ENCODE measurements around the gene CDH2.

Gene CDH2

DNA sequence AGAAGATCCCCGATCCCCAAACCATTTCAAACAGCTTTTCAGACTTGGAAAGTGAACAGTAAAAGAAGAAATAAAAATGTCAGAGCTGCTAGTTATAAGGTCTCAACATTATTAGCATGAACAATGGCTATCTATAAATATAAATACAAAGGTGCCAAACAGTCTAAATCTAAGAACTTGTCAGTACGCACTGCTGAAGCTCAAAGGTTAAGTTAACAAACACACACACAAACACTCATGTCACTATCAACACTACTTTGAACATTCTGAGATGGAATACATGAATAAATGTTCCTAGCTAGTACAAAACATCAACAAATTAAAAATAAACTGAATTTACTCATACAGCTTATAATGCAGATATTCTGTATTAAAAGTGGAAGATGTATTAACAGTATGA, 108.7 kb downstream of the CDH2 start:
- peaks cover 2% of the 10 kb centered on the region; the same call in 1 of the 2 replicates for H3K4me1 ChIP-seq (ENCODE audit: control insufficient read depth, insufficient read depth, low read length)
- no peak overlapping the region for H3K4me3 ChIP-seq (ENCODE audit: low read length)
- no CpG with 5 or more reads among the region's 2 CpGs for WGBS (ENCODE audit: insufficient coverage, insufficient read length)
- no peaks in the 10 kb centered on the region for H3K27me3 ChIP-seq (ENCODE audit: control insufficient read depth, insufficient read depth, low read length)
- H3K36me3 ChIP-seq (ENCODE audit: control insufficient read depth, insufficient read depth, low read length): no peaks in the 10 kb centered on the region
- H3K9me3 ChIP-seq (ENCODE audit: control insufficient read depth, insufficient read depth, low read length): no peaks in the 10 kb centered on the region
- DNase-seq (ENCODE audit: low read depth, low spot score): no peak
- H3K27ac ChIP-seq (ENCODE audit: low read length): no peak overlapping the region

DNA sequence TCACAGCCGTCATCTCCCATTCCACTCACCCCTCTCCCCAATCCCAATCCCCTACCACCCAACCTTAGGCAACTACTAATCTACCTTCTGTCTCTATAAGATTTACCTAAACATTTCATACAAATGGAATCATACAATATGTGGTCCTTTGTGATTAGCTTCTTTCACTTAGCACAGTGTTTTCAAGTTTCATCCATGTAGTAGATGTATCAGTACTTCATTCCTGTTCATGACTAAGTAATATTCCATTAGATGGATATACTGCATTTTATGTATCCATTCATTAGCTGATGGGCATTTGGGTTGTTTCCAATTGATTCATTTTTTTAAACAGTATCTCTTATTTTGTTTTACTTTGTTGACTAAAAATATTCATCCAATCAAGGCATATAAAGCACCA, 109.6 kb downstream of the CDH2 start:
- Histone ChIP-seq H3K9me3 (ENCODE audit: control insufficient read depth, insufficient read depth, low read length) (no peaks in the 10 kb centered on the region), H3K27me3 (ENCODE audit: control insufficient read depth, insufficient read depth, low read length) (no peaks in the 10 kb centered on the region), H3K27ac (ENCODE audit: low read length) (no peak overlapping the region), H3K4me3 (ENCODE audit: low read length) (no peak overlapping the region), H3K36me3 (ENCODE audit: control insufficient read depth, insufficient read depth, low read length) (no peaks in the 10 kb centered on the region), H3K4me1 (ENCODE audit: control insufficient read depth, insufficient read depth, low read length) (peaks cover 3% of the 10 kb centered on the region; the same call in 1 of the 2 replicates)
- no peak for DNase-seq (ENCODE audit: low read depth, low spot score)
- 100% methylated on average over 1 of the region's 1 CpG for WGBS (ENCODE audit: insufficient coverage, insufficient read length)

DNA sequence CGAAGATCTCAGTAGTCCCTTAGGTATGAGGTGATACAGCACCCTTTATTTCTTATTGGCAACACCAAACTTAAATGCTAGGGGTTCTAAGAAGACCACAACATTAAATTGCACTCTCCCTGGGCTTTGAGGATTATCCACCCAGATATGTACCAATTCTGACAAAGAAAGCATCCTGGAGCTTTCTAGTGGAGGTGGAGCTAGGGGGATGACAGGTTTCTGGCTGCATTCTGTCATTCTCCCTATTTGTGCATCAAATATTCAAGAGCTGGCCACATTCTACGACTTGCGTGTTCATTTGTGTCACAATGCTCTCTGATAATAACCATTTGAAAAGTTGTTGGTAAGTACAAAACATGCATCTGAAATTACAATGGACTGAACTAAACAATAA, 111.1 kb downstream of the CDH2 start:
- H3K36me3 ChIP-seq (ENCODE audit: control insufficient read depth, insufficient read depth, low read length): no peaks in the 10 kb centered on the region
- no peak for DNase-seq (ENCODE audit: low read depth, low spot score)
- no peaks in the 10 kb centered on the region for H3K9me3 ChIP-seq (ENCODE audit: control insufficient read depth, insufficient read depth, low read length)
- H3K27me3 ChIP-seq (ENCODE audit: control insufficient read depth, insufficient read depth, low read length): no peaks in the 10 kb centered on the region
- H3K4me3 ChIP-seq (ENCODE audit: low read length): no peak overlapping the region
- H3K4me1 ChIP-seq (ENCODE audit: control insufficient read depth, insufficient read depth, low read length): peaks cover 2% of the 10 kb centered on the region; the same call in 1 of the 2 replicates
- WGBS (ENCODE audit: insufficient coverage, insufficient read length): no CpG with 5 or more reads among the region's 3 CpGs
- no peak overlapping the region for H3K27ac ChIP-seq (ENCODE audit: low read length)

DNA sequence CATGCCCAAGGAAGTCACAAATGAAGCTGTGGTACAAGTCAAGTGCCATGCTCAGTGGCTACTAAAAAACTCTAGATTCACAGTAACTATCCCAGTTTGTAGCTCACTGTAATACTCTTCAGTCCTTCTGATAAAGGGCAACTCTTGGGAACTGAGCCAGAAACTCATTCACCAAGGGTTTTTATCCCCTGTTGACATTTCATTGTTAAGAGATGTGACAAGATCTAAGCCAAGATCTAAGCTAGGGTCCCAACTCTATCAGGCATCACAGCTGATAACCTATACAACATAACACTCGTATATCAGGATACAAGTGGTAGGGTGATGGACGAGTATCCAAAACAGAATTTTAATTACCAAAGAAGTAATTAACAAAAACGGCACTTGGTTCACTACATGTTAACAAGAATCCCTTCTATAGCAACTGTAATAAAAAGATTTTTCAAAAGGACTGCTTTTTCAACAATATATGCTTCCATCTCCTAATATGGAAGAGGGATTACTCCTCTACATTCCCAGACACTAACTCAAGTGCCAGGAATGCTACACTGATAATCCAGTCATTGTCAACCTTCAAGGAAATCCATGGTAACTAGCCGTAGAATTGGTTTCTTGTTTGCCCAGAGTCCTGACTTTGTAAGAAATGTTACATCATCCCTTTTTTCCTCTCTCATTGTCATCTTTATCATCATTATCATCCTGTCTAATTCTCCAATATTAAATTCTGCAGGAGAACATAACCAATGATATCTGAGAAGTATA, 111.7 kb downstream of the CDH2 start:
- Histone ChIP-seq H3K36me3 (ENCODE audit: control insufficient read depth, insufficient read depth, low read length) (no peaks in the 10 kb centered on the region), H3K27ac (ENCODE audit: low read length) (no peak overlapping the region), H3K9me3 (ENCODE audit: control insufficient read depth, insufficient read depth, low read length) (no peaks in the 10 kb centered on the region), H3K27me3 (ENCODE audit: control insufficient read depth, insufficient read depth, low read length) (no peaks in the 10 kb centered on the region), H3K4me1 (ENCODE audit: control insufficient read depth, insufficient read depth, low read length) (peaks cover 2% of the 10 kb centered on the region; the same call in 1 of the 2 replicates), H3K4me3 (ENCODE audit: low read length) (no peak overlapping the region)
- DNase-seq (ENCODE audit: low read depth, low spot score): no peak
- WGBS (ENCODE audit: insufficient coverage, insufficient read length): no CpG with 5 or more reads among the region's 4 CpGs

DNA sequence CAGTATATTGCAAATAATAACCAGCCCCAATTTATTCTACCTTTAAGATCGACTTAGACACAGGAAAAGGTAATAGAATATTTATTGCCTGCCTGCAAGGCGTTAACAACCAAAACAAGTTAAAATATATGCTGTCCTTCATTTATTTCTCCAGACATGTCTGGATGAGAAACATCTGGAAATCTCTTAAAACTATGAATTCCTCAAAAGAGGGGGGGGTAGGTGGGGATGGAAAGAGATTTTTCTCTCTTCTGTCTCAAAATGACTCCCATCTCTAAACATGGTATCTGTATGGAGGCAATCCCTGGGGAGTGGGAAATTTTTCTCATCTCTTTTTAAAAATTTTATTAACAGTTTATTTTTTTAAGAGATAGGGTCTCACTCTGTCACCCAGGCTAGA, 113.0 kb downstream of the CDH2 start:
- Histone ChIP-seq H3K36me3 (ENCODE audit: control insufficient read depth, insufficient read depth, low read length) (no peaks in the 10 kb centered on the region), H3K27me3 (ENCODE audit: control insufficient read depth, insufficient read depth, low read length) (no peaks in the 10 kb centered on the region), H3K27ac (ENCODE audit: low read length) (no peak overlapping the region), H3K4me3 (ENCODE audit: low read length) (no peak overlapping the region), H3K9me3 (ENCODE audit: control insufficient read depth, insufficient read depth, low read length) (no peaks in the 10 kb centered on the region), H3K4me1 (ENCODE audit: control insufficient read depth, insufficient read depth, low read length) (peaks cover 2% of the 10 kb centered on the region; the same call in 1 of the 2 replicates)
- DNase-seq (ENCODE audit: low read depth, low spot score): no peak
- no CpG with 5 or more reads among the region's 2 CpGs for WGBS (ENCODE audit: insufficient coverage, insufficient read length)

DNA sequence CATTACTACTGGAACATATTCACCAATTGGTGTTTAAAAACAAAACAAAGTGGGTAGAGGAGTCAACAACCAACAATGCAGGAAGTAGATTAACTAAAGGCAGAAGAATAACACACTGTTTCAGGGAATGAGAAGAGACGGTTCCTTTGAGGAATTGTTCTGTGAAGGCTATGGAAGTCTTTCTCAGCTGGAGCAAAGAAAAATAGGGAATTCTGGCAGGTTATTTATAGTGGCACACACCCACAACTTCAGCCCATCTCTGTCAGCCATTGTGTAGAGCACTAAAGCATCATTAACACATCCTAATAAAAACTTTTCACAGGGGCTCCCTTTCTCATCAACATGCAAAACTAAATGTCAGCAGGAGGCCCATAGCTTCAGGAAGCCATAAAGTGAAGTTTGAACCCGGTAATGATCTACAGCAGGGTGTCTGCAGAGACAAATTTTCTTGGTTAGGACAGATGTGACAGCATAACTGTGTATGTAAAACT, 113.6 kb downstream of the CDH2 start:
- no peak for DNase-seq (ENCODE audit: low read depth, low spot score)
- H3K27ac ChIP-seq (ENCODE audit: low read length): no peak overlapping the region
- H3K36me3 ChIP-seq (ENCODE audit: control insufficient read depth, insufficient read depth, low read length): no peaks in the 10 kb centered on the region
- H3K4me3 ChIP-seq (ENCODE audit: low read length): no peak overlapping the region
- peaks cover 2% of the 10 kb centered on the region; the same call in 1 of the 2 replicates for H3K4me1 ChIP-seq (ENCODE audit: control insufficient read depth, insufficient read depth, low read length)
- no peaks in the 10 kb centered on the region for H3K9me3 ChIP-seq (ENCODE audit: control insufficient read depth, insufficient read depth, low read length)
- H3K27me3 ChIP-seq (ENCODE audit: control insufficient read depth, insufficient read depth, low read length): no peaks in the 10 kb centered on the region
- no CpG with 5 or more reads among the region's 2 CpGs for WGBS (ENCODE audit: insufficient coverage, insufficient read length)

DNA sequence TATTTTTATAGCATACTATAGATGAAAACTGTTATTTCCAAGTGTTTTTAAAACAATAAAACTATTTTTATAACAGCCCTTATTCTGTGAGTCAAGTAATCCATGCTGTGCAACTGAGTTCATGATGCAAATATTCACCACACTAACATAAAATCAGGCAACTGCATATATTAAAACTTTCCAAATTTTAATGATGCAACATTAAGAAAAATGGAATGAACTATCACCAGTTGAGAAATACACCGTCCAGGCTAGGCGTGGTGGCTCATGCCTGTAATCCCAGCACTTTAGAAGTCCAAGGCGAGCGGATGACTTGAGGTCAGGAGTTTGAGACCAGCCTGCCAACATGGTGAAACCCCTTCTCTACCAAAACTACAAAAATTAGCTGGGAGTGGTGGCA, 114.5 kb downstream of the CDH2 start:
- DNase-seq (ENCODE audit: low read depth, low spot score): no peak
- H3K27me3 ChIP-seq (ENCODE audit: control insufficient read depth, insufficient read depth, low read length): no peaks in the 10 kb centered on the region
- no peak overlapping the region for H3K27ac ChIP-seq (ENCODE audit: low read length)
- no CpG with 5 or more reads among the region's 4 CpGs for WGBS (ENCODE audit: insufficient coverage, insufficient read length)
- H3K36me3 ChIP-seq (ENCODE audit: control insufficient read depth, insufficient read depth, low read length): no peaks in the 10 kb centered on the region
- H3K4me1 ChIP-seq (ENCODE audit: control insufficient read depth, insufficient read depth, low read length): peaks cover 2% of the 10 kb centered on the region; the same call in 1 of the 2 replicates
- no peak overlapping the region for H3K4me3 ChIP-seq (ENCODE audit: low read length)
- no peaks in the 10 kb centered on the region for H3K9me3 ChIP-seq (ENCODE audit: control insufficient read depth, insufficient read depth, low read length)

DNA sequence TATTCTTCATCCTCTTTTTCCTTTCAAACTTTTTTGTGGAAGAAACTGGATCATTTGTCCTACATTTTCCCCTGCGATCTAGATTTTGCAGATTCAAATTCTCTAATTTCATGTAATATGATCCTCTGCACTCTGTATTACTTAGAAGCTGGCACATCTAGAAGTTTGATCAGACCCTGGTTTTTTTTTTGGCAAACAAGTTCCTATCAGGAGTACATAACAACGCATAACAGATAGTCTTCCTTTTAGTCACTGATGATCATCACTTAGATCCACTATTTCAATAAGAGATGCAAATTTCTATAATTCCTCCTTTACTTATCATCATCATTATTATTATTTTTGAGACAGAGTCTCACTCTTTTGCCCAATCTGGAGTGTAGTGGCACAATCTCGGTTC, 117.1 kb downstream of the CDH2 start:
- Histone ChIP-seq H3K4me3 (ENCODE audit: low read length) (no peak overlapping the region), H3K36me3 (ENCODE audit: control insufficient read depth, insufficient read depth, low read length) (no peaks in the 10 kb centered on the region), H3K27ac (ENCODE audit: low read length) (no peak overlapping the region), H3K27me3 (ENCODE audit: control insufficient read depth, insufficient read depth, low read length) (no peaks in the 10 kb centered on the region), H3K9me3 (ENCODE audit: control insufficient read depth, insufficient read depth, low read length) (no peaks in the 10 kb centered on the region), H3K4me1 (ENCODE audit: control insufficient read depth, insufficient read depth, low read length) (peaks cover 2% of the 10 kb centered on the region; the same call in 1 of the 2 replicates)
- no peak for DNase-seq (ENCODE audit: low read depth, low spot score)
- WGBS (ENCODE audit: insufficient coverage, insufficient read length): no CpG with 5 or more reads among the region's 3 CpGs

DNA sequence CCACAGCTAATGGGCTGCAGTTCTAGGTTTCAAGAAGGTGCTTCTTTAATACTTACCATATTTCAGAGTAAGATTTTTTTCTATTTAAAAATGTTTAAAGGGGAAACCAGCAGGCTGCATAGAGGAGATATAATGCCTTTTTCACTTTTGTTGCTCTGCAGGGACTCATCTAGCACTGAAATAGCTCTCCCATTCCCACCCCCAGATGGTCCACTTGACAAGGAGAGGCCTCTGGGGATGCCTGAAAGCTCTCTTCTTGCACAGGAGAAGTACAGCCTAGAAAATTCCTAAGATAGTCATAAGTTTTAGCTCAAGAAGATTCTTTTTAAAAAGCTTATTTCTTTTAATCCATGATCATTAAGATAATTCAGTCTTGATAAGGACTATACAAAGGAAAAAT, 126.4 kb downstream of the CDH2 start:
- Histone ChIP-seq H3K27ac (ENCODE audit: low read length) (no peak overlapping the region), H3K4me1 (ENCODE audit: control insufficient read depth, insufficient read depth, low read length) (peaks cover 2% of the 10 kb centered on the region; the same call in 1 of the 2 replicates), H3K9me3 (ENCODE audit: control insufficient read depth, insufficient read depth, low read length) (no peaks in the 10 kb centered on the region), H3K27me3 (ENCODE audit: control insufficient read depth, insufficient read depth, low read length) (no peaks in the 10 kb centered on the region), H3K4me3 (ENCODE audit: low read length) (no peak overlapping the region), H3K36me3 (ENCODE audit: control insufficient read depth, insufficient read depth, low read length) (no peaks in the 10 kb centered on the region)
- no peak for DNase-seq (ENCODE audit: low read depth, low spot score)

DNA sequence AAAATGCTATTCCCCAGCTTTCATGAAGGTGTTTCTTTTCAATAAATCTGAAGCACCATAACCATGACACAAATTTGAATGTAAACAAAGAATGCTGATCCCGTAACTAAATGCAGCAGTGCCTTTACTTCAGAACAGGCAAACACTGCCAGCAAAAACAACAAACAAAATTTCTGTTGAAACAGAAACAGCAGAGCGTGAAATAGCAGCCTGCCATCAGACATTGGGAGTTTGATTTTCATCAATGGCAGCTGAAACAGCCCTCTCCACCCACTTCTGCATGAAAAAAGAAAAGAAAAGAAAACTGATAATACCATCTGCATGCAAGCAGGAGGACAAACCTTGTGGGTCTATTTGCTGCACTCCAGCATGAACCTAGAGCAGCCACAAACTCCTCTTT, 128.3 kb downstream of the CDH2 start:
- H3K4me3 ChIP-seq (ENCODE audit: low read length): no peak overlapping the region
- no peaks in the 10 kb centered on the region for H3K9me3 ChIP-seq (ENCODE audit: control insufficient read depth, insufficient read depth, low read length)
- DNase-seq (ENCODE audit: low read depth, low spot score): no peak
- no peak overlapping the region for H3K27ac ChIP-seq (ENCODE audit: low read length)
- no CpG with 5 or more reads among the region's 2 CpGs for WGBS (ENCODE audit: insufficient coverage, insufficient read length)
- H3K36me3 ChIP-seq (ENCODE audit: control insufficient read depth, insufficient read depth, low read length): no peaks in the 10 kb centered on the region
- H3K4me1 ChIP-seq (ENCODE audit: control insufficient read depth, insufficient read depth, low read length): peaks cover 5% of the 10 kb centered on the region; the same call in 1 of the 2 replicates
- no peaks in the 10 kb centered on the region for H3K27me3 ChIP-seq (ENCODE audit: control insufficient read depth, insufficient read depth, low read length)

DNA sequence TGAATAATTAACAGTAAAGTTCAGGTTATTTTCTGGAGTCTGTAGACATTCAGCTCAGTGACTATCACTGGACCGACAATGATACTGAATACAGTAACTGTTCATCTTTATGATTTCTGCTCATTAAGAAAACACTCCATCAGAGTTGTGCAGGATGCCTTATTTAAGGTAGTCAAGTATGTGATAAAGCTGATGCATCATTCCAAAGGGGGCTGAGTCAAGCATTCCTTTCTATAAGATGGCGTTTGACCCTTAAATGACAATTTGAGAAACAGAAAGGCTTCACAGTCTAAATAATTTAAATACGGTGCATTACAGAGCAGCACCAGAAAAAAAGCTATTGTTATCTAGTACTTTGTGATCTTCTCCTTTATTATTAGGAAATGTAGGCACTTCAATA, 131.1 kb downstream of the CDH2 start:
- no peak for DNase-seq (ENCODE audit: low read depth, low spot score)

More for the DNA sequence above, 131.1 kb downstream of the CDH2 start:
- Histone ChIP-seq H3K36me3 (ENCODE audit: control insufficient read depth, insufficient read depth, low read length) (no peaks in the 10 kb centered on the region), H3K27ac (ENCODE audit: low read length) (no peak overlapping the region), H3K4me3 (ENCODE audit: low read length) (no peak overlapping the region), H3K9me3 (ENCODE audit: control insufficient read depth, insufficient read depth, low read length) (no peaks in the 10 kb centered on the region), H3K27me3 (ENCODE audit: control insufficient read depth, insufficient read depth, low read length) (no peaks in the 10 kb centered on the region), H3K4me1 (ENCODE audit: control insufficient read depth, insufficient read depth, low read length) (peaks cover 5% of the 10 kb centered on the region; the same call in 1 of the 2 replicates)
- WGBS (ENCODE audit: insufficient coverage, insufficient read length): no CpG with 5 or more reads among the region's 3 CpGs
